ENCODE measurements around the gene SRRD.

- TF ChIP-seq CTCF (IDR thresholded peaks at IDR 0.05) (no peak), POLR2A (IDR thresholded peaks at IDR 0.05) (no peak)
These were observed 35.3 kb upstream of the SRRD start for GRCh38 chr22:26448334-26448733.
